HG03135 (cell line): ENCODE data around the gene CDK5RAP1.

Source experiments
- ATAC-seq: cut with Tn5 transposase; IDR thresholded peaks from one replicate; pipeline ENCODE4 v1.9.1; 2021; ENCODE audit warnings: mild to moderate bottlenecking, moderate library complexity; ENCODE audit not compliant: unreplicated experiment

CDK5RAP1 gene

DNA sequence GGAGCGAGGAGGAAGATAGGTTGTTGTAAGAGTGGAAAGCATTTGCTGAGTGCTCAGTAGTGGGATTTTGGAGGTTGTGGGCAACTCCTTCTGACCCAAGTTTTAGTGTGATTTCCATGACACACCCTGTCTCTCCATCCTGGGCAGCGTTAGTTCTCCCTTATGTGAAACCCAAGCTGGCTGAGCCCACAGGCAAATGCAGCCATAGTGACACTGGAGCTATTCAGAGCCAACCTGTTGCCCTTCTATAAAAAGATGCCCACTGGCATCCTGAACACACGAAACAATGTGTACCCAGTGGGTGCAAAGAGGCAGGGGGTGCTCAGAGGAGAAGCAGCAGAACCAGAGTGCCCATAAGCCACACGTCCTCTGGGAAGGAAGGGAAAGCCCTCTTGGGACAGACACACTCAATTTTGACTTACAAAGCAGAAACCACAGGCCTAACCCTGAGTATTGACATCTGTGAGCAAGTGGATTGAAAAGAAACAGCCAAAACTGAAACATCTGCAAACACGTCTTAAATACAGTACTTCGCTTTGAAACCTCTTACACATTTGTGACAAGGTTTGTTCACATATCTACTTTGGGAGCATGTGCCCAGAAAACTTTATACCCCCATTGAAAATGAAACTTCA is 63.7 kb downstream of the CDK5RAP1 start:
- ATAC-seq = no peak

DNA sequence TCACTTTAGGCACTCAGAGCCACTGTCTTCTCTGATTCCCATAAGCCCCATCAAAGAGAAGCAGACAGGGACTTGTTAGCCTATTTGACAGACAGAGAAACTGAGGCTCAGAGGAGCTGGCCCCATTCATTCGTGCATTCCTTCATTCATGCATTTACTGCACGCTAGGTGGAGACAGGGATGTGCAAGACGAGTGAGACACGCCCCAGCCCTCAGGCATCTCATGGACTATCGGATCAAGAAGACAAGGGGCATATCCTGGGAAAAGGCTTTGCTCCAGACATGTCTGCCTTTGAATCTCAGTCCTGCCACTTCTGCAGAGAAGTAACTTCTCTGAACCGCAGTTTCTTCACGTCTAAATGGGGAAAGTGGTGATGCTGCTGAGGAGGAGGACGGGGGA is 64.2 kb downstream of the CDK5RAP1 start:
- no peak for ATAC-seq

DNA sequence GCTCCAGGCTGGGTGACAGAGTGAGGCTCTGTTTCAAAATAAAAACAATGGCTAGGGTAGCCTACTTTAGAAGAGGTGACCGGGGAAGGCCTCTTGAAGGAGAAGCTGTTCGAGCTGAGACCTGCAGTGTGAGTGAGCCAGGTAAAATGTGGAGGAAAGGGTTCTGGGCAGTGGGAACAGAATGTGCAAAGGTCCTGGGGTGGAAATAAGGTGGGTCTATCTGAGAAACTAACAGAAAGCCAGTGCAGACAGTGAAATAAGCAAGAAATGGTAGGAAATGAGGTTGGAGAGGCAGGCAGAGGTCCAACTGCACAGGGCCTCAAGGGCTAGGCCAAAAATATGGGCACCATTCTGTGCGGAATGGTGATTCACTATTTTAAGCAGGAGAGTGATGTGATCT is 64.9 kb downstream of the CDK5RAP1 start:
- no peak for ATAC-seq

DNA sequence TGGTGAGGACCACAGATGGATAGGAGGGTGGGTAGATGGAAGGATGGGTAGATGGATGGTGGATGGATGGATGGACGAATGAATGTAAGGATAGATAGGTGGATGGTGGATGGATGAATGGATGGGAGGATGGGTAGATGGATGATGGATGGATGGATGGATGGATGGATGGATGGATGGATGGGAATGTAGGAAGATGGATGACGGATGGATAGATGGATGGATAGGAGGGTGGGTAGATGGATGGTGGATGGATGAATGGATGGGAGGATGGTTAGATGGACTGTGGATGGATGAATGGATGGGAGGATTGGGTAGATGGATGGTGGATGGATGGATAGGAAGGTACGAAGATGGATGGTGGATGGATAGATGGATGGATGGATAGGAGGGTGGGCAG is 67.2 kb downstream of the CDK5RAP1 start:
- ATAC-seq = no peak

DNA sequence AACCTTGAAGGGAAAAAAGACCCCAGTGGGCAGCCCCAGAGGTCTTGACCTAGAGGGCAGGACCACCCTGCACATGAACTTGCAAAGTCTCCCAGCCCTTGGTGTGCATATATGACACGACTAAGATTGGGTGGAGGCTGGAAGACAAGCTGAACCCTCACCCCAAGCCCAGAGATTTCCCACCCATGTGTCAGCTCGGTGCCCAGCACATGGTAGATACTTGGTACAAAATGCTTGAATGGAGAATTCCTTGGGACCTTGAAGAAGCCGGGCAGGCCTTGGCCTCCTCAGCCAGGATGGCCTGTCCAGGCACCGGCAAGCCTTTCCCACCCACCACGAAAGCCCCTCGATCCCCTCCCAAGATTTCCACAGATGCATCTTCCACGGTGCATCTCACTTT is 67.7 kb downstream of the CDK5RAP1 start:
- no peak for ATAC-seq

DNA sequence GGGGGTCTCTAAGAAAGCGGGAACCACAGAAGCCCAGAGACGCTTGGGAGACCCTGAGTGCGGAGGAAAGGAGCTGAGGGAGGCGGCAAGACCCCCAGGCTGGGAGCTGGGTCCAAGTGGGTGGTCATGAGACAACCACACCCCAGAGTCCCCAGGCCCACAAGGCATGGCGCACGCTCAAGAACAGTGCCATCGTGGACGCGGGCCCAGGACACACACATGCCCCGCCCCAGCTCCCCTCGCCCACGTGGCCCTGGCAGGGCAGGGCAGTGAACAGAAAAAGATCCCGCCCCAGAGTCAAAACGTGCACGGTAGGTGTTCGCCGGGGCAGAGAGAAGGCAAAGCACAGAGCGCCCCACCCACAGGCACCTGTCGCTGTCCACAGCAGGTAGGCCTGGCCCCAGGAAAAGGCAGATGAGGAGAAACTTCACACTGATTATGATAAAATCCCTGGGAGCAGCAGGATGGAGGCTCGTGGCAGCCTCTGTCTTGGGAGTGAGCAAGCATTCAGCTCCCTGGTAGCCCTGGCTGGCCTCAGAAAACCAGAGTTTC is 68.3 kb downstream of the CDK5RAP1 start:
- no peak for ATAC-seq

DNA sequence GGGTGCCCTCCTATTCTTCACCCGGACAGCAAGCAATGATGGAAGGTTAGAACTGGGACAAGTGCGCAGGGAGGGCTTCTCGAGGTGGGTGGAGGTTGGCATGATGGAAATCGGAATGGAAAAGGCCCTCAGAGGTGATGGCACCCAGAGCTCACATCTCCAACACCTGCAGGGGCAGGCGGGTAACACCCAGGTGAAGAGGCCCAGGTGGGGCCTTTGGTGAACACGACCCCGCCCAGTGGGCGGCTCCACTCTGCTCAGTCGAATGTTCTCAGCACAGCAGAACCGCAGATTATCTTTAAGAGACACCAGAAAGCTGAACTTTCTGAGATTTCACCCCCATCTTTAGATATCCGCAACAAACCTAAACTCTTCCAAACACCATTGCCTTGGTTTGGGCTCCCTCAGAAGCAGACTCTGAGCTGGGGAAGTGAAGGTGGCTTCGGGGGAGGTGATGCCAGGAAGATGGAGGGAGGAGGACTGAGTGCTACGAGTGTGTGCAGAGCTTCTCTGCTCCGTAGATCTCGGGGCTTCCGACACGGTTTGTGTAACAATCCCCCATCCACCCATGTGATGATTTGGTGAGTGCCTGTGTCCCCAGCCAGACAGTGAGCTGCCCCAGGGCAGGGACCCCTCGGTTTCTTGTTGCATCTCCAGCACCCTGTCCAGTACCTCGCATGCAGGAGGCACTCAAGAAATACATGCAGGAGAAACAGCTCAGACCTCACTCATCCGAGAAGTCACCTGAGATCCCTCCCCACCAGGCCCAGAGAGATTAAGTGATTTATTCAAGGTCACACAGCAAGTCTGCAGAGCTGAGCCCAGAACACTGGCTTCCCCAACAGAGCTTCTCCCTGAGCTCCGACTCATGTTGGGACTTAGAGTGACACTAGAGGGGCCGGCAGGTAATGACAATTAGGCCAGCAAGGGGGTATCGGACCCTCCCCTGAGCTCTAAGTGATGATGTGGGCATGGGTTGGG is 72.9 kb downstream of the CDK5RAP1 start:
- no peak for ATAC-seq

DNA sequence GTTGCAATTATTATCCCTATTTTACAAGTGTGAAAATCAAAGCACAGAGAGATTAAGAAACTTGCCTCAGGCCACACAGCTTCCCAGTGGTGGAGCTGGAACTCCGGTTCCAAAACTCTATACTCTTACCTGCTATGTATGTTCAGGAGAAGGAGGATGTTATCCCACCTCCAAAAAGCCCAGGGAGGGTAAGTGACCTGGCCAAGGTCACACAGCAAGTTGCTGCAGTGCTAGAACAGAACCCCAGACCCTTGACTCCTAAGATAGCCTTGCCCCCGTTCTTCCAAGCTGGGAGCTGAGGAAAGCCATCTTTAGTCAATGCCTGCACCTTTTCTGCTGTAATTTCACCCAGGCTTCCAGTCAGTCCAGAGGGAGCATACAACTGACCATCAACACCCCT is 76.0 kb downstream of the CDK5RAP1 start:
- ATAC-seq = no peak

DNA sequence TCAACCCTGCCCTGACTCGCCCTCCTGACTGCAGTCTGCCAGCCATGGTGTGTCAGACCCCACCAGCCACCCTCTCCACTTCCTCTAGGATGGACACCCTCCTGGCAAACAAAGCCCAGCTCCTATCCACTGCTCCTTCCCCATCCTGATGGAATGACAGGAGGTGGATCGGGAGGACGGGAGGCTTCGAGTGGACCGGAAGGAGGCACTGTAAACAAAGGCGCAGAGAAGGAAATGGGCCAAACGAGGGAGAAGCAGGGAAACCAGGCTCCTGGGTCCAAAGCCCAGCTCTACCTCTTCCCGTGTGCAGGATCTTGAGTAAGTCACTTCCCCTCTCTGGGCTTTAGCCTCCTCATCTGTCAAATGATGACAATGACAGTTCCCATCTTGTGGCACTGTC is 78.1 kb downstream of the CDK5RAP1 start:
- no peak for ATAC-seq

DNA sequence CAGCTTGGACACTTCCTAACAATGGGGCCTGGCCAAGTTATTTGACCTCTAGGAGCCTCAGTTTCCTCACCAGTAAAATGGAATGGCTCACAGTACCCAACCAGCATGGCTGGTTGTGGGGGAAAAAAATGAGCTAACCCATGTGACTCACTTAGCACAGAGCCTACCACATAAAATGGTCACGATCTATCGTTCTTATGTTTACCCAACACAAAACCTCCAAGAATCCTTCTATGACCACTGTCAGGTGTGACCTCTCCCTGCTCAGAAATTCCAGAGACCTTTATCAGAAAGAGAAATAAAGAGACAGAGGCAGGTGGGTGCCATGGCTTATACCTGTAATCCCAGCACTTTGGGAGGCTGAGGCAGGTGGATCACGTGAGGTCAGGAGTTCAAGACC is 78.9 kb downstream of the CDK5RAP1 start:
- no peak for ATAC-seq

DNA sequence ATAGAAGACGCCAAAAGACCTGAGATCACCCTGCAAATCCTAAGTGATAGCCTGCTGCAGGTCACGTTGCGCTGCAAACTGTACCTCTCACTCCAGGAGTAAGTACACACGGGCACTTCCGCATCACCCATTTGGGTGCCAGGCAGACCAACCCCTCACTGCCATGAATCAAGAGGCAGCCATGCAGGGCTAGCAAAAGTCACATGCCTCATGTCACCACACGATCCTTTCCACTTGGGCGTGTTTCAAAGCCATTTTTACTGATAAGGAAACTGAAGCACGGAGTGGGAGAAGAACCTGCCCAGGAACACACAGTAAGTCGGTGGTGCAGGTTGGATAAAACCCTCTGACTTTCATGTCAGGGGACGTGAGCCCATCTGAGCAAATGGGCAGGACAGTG is 81.3 kb downstream of the CDK5RAP1 start:
- no peak for ATAC-seq

DNA sequence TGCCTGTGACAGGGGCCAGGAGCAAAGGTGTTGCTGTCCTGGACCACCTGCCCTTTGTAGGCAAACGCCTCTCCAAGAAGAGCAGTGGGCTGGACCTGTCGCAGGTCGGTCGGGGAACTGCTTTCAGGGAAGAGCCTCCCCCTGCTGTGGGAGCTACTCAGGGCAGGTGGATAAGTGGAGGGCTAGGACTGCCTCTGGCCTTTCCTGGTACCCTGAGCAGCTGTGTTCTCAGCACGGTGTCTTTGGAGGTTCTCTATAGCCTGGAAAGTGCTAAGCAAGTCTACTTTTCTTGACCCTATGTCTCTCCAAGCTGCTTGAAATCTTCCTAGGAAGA is 83.3 kb downstream of the CDK5RAP1 start:
- ATAC-seq = no peak

DNA sequence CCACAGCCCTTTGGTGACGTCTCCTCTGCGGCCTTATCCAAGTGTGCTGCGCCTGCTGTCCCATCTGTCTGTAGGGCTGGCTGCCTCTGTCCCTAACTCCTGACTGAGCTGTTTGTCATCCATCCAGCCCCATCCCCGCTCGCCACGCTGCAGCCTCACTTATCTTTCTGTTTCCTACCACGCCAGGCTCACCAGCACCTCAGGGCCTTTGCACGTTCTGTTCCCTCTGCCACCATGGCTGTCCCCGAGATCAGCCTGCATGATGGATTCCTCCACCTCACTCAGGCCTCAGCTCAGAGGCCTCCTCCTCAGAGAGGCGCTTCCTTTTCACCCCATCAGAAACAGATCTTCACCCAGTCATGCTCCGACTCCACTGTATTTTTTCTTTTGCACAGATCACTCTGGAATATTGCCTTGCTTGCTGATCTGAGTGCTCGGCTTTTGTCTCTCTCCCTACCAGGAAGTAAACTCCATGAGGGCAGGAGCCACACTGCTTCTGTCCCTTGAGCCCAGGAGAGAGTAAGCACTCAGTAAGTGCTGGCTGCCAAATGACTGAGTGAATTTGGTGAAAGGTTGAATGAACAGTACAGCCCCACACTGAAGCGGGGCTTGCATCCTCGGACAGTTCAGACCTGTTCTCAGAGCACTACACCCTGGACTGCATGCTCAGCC is 83.8 kb downstream of the CDK5RAP1 start:
- no peak for ATAC-seq

DNA sequence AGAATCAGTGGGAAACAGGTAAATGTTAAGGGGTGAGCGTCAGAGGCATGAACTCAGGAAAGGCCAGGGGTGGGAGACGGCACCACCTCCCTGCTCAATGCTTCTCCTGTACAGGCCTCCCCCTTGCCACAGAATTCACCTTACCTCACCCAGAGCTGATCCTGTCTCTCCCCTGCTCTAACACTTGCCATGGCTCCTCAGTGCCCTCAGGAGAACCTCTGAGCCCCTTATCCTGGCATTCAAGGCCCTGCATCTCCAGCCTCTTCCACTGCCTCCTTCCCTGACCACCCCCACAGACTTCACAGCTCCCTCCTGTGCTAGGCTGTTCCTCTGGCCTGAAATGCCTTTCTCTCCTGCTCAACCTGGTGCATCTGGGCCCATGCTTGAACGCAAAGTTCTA is 84.4 kb downstream of the CDK5RAP1 start:
- no peak for ATAC-seq

DNA sequence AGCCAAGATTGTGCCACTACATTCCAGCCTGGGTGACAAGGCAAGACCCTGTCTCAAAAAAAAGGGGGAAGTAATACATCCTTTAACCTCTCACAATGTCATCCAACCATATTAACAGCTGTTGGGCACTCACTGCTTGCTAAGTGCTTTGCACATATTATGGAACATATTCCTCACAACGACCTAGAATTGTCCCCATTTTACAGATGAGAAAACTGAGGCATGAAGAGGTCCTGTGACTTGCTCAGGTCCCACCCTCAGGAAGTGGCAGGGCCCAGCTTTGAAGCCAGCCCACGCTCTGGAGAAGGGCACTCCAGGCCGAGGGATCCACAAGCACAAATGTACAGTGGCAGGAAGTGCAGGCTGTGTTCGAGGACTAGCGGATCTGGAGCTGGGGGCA is 85.0 kb downstream of the CDK5RAP1 start:
- ATAC-seq = no peak

DNA sequence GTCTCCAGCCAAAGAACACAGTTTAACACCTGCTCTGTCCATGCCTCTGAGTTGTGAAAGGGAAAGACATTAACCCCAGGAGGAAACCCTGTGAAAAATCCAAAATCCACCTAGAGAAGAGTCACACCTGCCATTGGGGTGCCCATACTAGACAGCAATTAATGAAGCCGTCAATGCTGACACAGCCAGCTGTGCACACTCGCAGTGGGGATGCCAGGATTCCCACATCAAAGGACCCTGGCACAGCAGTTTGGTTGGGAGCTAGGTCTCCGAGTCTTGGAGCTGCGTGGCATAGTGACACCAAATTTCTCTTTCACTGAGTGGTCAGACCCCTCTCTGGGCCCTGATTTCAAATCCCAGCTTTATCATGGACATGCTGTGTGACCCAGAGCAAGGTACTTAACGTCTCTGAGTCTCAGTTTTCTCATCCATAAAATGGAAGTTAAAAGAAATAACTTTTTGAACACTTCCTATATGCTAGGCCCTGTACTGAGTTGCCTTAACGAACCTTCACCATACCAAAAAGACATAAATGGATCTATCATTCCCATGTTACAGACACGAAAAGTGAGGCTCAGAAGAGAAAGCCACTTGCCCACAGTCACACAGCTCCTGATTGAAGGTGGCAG is 87.5 kb downstream of the CDK5RAP1 start:
- no peak for ATAC-seq

DNA sequence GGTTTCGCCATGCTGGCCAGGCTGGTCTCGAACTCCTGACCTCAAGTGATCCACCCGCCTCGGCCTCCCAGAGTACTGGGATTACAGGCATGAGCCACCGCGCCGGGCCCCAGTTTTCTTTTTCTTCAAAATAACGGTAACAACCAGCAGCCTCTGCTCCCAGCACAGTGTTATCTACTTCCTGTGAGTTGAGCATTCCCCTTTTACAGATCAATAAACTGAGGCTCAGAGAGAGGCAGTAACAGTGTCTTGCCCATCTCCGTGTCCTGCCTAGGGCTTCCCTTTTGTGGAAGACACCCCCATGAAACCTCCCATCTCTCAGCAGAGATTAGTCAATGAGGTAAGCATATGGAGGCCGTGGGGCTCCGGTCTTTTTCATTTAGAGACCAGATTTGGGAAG is 88.7 kb downstream of the CDK5RAP1 start:
- ATAC-seq = no peak

DNA sequence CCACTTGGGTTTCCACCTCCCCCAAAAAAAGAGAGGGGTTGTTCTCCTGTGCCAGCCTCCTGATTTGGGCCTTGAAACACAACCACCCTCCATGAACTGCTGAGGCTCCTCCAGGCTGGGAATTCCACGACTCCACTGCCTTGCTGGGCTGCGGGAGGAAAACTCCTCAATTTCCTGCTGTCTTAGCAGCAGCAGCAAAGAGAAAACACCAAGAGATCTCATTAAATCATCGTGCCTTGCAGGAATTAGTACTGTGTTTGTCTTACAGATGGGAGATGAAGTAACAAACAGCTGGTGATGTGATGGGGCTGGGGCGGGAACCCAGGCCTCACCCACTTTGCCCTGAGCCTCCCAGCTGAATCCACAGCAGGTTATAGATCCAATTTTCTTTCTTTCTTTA is 89.3 kb downstream of the CDK5RAP1 start:
- ATAC-seq = no peak

DNA sequence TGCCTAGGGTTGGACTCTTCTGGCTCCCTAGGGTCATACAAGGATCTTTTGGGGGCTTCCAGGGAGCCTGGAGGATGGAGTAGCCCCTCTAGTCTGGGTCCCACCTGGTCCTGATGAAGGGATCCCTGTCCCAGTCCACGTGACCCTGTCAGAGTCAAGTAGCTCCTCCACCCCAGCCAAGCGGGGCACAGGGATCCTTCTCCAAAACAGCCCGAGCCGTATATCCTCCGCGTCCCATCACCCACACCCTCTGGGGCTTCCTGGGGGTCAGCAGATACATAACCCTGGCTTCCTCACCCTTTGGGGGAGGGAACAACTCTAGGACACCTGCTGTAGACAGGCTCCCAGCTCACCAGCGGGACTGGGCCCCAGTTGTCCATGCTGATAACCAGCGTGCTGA is 90.3 kb downstream of the CDK5RAP1 start:
- no peak for ATAC-seq

DNA sequence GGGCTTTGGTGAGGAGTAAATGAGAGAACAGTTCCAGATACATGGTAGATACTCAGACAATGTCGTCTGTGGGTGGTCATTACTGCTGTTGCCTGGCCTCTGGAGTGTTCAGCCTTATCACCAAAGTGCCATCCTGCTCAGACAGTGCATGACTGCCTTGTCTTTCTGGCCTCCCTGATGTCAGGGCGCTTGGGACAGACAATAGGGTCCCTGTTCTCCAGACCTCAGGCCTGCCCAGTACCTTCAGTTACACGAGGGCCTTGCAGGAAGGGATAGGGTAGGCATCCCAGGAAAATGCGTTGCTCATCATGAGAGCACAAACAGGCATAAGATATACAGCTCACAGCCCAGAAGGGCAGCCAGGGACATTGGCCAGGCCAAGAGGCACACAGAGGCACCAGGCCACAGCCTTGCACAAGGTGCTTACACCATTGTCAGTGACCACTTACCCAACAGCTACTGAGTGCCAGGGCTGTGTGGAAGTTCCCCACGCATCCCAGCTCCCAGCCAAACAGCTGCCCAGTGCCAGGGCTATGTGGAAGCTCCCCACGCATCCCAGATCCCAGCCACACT is 90.9 kb downstream of the CDK5RAP1 start:
- ATAC-seq = no peak

DNA sequence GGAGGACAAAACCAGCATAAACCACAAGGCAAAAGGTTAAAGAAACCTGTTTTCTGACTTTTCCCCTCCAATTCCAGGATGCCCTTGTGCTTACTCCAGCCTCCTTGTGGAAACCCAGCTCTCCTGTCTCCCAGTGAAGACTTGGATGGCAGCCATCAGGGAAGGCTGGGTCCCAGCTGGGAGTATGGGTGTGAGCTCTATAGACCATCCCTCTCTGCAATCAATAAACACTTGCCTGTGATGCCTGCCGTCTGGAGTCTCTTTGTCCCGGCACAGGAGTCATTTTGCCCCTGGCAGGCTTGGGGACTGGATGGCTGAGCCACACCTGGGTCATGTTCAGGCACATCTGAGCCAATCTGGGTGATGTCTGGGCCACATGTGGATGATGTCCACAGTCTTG is 91.7 kb downstream of the CDK5RAP1 start:
- no peak for ATAC-seq
